ENCODE results near the gene TMEM184C.
A peak's percentile ranks its signal among the peaks of the same experiment; 100 is the strongest.

TMEM184C gene

GRCh38 chr4:147629783-147630730 is 12.9 kb downstream of the TMEM184C start:
- H3K4me3 ChIP-seq (replicated peaks; ENCODE audit: low read depth, low read length): no peak overlapping the region
- DNase-seq (ENCODE audit: extremely low read depth, low read depth): no peak
- no peak for TF ChIP-seq CTCF (IDR thresholded peaks at IDR 0.05; ENCODE audit: low read depth, low read length, missing control alignments)

GRCh38 chr4:147633113-147633512 is 15.9 kb downstream of the TMEM184C start:
- no peak overlapping the region for H3K4me3 ChIP-seq (replicated peaks; ENCODE audit: low read depth, low read length)
- no peak for TF ChIP-seq CTCF (IDR thresholded peaks at IDR 0.05; ENCODE audit: low read depth, low read length, missing control alignments)
- DNase-seq (ENCODE audit: extremely low read depth, low read depth): peak; percentile 38

GRCh38 chr4:147633643-147634042 is 16.4 kb downstream of the TMEM184C start:
- TF ChIP-seq CTCF (IDR thresholded peaks at IDR 0.05; ENCODE audit: low read depth, low read length, missing control alignments): no peak
- DNase-seq (ENCODE audit: extremely low read depth, low read depth): no peak
- H3K4me3 ChIP-seq (replicated peaks; ENCODE audit: low read depth, low read length): no peak overlapping the region

- DNase-seq (ENCODE audit: extremely low read depth, low read depth): no peak
- H3K4me3 ChIP-seq (replicated peaks; ENCODE audit: low read depth, low read length): no peak overlapping the region
- TF ChIP-seq CTCF (IDR thresholded peaks at IDR 0.05; ENCODE audit: low read depth, low read length, missing control alignments): no peak
These were observed 18.2 kb downstream of the TMEM184C start for GRCh38 chr4:147635348-147635747.

GRCh38 chr4:147638365-147638764 is 21.2 kb downstream of the TMEM184C start:
- no peak overlapping the region for H3K4me3 ChIP-seq (replicated peaks; ENCODE audit: low read depth, low read length)
- no peak for DNase-seq (ENCODE audit: extremely low read depth, low read depth)
- TF ChIP-seq CTCF (IDR thresholded peaks at IDR 0.05; ENCODE audit: low read depth, low read length, missing control alignments): no peak

- no peak for TF ChIP-seq CTCF (IDR thresholded peaks at IDR 0.05; ENCODE audit: low read depth, low read length, missing control alignments)
- DNase-seq (ENCODE audit: extremely low read depth, low read depth): no peak
- no peak overlapping the region for H3K4me3 ChIP-seq (replicated peaks; ENCODE audit: low read depth, low read length)
These were observed 21.7 kb downstream of the TMEM184C start for GRCh38 chr4:147638942-147639341.

All from HFF-Myc (cell line).